HepG2 (cell line): ENCODE measurements around the gene SPECC1L. TPM values are rescaled to one million over a fixed set of nuclear protein-coding genes. Genes with fewer than 3 reads are reported as not detected.

Experiments used
- ADNP ChIP-seq: sonication (generic); formaldehyde crosslinking; IDR thresholded peaks from 2 replicates; pipeline ENCODE4 v1.4.0; 2020; ENCODE audit warnings: missing genetic modification reagents
- CENPBD1 ChIP-seq: sonication (generic); formaldehyde crosslinking; IDR thresholded peaks from 2 replicates; pipeline ENCODE4 v1.8.0; 2022; ENCODE audit warnings: missing genetic modification reagents, low read depth, mild to moderate bottlenecking, borderline replicate concordance
- GZF1 ChIP-seq: sonication (generic); formaldehyde crosslinking; IDR thresholded peaks from 2 replicates; pipeline ENCODE4 v1.5.1; 2020; ENCODE audit warnings: mild to moderate bottlenecking, missing genetic modification reagents
- KMT2A ChIP-seq: sonication (generic); formaldehyde crosslinking; IDR thresholded peaks from 2 replicates; pipeline ENCODE4 v1.4.0; 2020; ENCODE audit warnings: missing genetic modification reagents
- MAZ ChIP-seq, 2 experiments: sonication (generic) in 1 of 2; formaldehyde crosslinking in 1 of 2; IDR thresholded peaks; 2 replicates each; pipeline versions ENCODE4 v1.5.0 to v1.6.1; 2012 to 2020; ENCODE audit warnings: low read depth in 2 of 2, mild to moderate bottlenecking in 2 of 2, borderline replicate concordance in 1 of 2, improper control_type of control experiment in 1 of 2, low read length in 1 of 2, missing genetic modification reagents in 1 of 2, moderate library complexity in 1 of 2
- NFKBIZ ChIP-seq: IDR thresholded peaks from 2 replicates; pipeline ENCODE4 v1.6.1; 2018; ENCODE audit warnings: missing genetic modification reagents, missing compliant biosample characterization
- SRSF4 ChIP-seq: fragments of 200-400 bp; formaldehyde crosslinking; IDR thresholded peaks from one replicate; pipeline ENCODE4 v1.6.1; 2018; ENCODE audit warnings: mild to moderate bottlenecking, low read depth, low read length, moderate library complexity; ENCODE audit not compliant: poor library complexity, severe bottlenecking
- ZNF282 ChIP-seq: fragments of 450-650 bp; IDR thresholded peaks from 2 replicates; pipeline ENCODE4 v1.6.1; 2018; ENCODE audit not compliant: partially characterized antibody
- ZNF609 ChIP-seq: sonication (generic); formaldehyde crosslinking; IDR thresholded peaks from 2 replicates; pipeline ENCODE4 v1.4.0; 2020; ENCODE audit warnings: mild to moderate bottlenecking, missing genetic modification reagents, borderline replicate concordance
- polyA plus RNA-seq, 8 experiments: library from polyadenylated mRNA; depleted of rRNA in 3 of 8; stranded (reverse) in 7 of 8; unstranded in 1 of 8; fragments of >200 nt; fragmentation: Illumina TruSeq in 4 of 8; extraction: Trizol in 4 of 8; gene quantifications; 2 replicates each; pipeline versions ENCODE4 v1.2.1 to v1.2.3, GENCODE V29; 2011 to 2016; ENCODE audit warnings: low read depth in 4 of 8, missing spikeins in 1 of 8, mixed read lengths in 1 of 8; ENCODE audit not compliant: insufficient read depth in 1 of 8
- total RNA-seq, 5 experiments: library from RNA; depleted of rRNA; stranded (reverse); fragments of >200 nt; fragmentation: Illumina TruSeq; extraction: Trizol; gene quantifications; 2 replicates each; pipeline ENCODE4 v1.2.3, GENCODE V29; 2016; ENCODE audit warnings: low read depth in 1 of 5
- TF ChIP-seq, protein P1 (sequence below): sonication (generic); formaldehyde crosslinking; IDR thresholded peaks from 2 replicates; pipeline ENCODE4 v1.4.0; 2020; ENCODE audit warnings: missing genetic modification reagents
- TF ChIP-seq, protein P2 (sequence below): sonication (generic); formaldehyde crosslinking; IDR thresholded peaks from 2 replicates; pipeline ENCODE4 v1.4.0; 2020; ENCODE audit warnings: missing genetic modification reagents, borderline replicate concordance

The SPECC1L gene
- total and polyA plus RNA-seq, 2 of the 13 experiments (the other 11 are each of a cell fraction or from before 2014, with no cell fraction given): 14.1 to 30.3 TPM

DNA sequence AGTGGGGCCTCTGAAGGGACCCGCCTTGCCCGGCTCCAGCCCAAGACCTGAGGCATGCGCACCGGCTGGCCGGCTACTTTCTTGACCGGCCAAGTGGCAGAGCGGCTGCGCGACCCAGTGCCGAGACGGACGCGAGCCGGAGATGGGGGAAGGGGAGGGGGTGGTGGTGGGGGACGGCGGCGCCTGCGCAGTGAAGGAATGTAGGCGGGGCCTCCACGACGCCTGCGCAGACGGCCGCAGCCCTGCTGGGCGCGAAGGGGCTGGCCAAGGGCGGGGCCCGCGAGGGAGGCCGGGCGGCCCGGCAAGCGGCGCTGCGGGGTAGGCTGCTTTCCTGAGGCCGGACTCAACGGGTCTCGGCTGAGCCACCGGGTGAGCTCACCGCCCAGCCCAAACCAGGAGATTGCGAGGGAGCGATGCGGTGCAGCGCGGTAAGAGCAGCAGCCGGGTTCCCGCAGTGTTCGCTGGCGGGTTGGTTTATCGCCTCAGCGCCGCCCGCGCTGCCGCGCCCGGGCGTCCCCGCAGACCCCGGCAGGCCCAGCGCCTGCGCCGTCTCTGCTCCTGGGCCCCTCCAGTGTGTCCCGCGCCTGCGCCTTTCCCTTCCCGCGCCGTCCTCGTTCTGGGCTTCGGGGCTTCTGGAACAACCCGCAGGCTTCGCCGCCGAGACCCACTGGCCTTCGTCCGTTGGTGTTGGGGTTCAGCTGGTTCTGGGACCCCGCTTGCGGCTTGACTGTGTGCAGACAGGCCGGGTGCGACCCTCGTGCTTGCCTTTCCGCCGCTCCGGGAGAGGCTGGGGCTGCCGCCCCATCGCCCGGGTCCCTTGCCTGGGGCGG, at the start of gene SPECC1L (continued):
- TF ChIP-seq, protein P1, sequence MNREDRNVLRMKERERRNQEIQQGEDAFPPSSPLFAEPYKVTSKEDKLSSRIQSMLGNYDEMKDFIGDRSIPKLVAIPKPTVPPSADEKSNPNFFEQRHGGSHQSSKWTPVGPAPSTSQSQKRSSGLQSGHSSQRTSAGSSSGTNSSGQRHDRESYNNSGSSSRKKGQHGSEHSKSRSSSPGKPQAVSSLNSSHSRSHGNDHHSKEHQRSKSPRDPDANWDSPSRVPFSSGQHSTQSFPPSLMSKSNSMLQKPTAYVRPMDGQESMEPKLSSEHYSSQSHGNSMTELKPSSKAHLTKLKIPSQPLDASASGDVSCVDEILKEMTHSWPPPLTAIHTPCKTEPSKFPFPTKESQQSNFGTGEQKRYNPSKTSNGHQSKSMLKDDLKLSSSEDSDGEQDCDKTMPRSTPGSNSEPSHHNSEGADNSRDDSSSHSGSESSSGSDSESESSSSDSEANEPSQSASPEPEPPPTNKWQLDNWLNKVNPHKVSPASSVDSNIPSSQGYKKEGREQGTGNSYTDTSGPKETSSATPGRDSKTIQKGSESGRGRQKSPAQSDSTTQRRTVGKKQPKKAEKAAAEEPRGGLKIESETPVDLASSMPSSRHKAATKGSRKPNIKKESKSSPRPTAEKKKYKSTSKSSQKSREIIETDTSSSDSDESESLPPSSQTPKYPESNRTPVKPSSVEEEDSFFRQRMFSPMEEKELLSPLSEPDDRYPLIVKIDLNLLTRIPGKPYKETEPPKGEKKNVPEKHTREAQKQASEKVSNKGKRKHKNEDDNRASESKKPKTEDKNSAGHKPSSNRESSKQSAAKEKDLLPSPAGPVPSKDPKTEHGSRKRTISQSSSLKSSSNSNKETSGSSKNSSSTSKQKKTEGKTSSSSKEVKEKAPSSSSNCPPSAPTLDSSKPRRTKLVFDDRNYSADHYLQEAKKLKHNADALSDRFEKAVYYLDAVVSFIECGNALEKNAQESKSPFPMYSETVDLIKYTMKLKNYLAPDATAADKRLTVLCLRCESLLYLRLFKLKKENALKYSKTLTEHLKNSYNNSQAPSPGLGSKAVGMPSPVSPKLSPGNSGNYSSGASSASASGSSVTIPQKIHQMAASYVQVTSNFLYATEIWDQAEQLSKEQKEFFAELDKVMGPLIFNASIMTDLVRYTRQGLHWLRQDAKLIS (CRISPR knock-in tag): peak; percentile 79; the same call in 1 of the 2 replicates
- TF ChIP-seq CENPBD1 (CRISPR knock-in tag) (no peak), ZNF282 (no peak), KMT2A (peak; percentile 96), ADNP (CRISPR knock-in tag) (no peak), GZF1 (CRISPR knock-in tag) (peak; percentile 40; the same call in 1 of the 2 replicates), ZNF609 (CRISPR knock-in tag) (no peak), MAZ (IDR thresholded peaks at IDR 0.05; ENCODE audit: borderline replicate concordance, low read depth, low read length) (0 out of 2 replicates have a peak, but pooled peaks have one; percentile 53), MAZ (CRISPR knock-in tag; IDR thresholded peaks at IDR 0.05; ENCODE audit: low read depth) (peak; percentile 92), NFKBIZ (no peak), SRSF4 (no peak)
- TF ChIP-seq, protein P2, sequence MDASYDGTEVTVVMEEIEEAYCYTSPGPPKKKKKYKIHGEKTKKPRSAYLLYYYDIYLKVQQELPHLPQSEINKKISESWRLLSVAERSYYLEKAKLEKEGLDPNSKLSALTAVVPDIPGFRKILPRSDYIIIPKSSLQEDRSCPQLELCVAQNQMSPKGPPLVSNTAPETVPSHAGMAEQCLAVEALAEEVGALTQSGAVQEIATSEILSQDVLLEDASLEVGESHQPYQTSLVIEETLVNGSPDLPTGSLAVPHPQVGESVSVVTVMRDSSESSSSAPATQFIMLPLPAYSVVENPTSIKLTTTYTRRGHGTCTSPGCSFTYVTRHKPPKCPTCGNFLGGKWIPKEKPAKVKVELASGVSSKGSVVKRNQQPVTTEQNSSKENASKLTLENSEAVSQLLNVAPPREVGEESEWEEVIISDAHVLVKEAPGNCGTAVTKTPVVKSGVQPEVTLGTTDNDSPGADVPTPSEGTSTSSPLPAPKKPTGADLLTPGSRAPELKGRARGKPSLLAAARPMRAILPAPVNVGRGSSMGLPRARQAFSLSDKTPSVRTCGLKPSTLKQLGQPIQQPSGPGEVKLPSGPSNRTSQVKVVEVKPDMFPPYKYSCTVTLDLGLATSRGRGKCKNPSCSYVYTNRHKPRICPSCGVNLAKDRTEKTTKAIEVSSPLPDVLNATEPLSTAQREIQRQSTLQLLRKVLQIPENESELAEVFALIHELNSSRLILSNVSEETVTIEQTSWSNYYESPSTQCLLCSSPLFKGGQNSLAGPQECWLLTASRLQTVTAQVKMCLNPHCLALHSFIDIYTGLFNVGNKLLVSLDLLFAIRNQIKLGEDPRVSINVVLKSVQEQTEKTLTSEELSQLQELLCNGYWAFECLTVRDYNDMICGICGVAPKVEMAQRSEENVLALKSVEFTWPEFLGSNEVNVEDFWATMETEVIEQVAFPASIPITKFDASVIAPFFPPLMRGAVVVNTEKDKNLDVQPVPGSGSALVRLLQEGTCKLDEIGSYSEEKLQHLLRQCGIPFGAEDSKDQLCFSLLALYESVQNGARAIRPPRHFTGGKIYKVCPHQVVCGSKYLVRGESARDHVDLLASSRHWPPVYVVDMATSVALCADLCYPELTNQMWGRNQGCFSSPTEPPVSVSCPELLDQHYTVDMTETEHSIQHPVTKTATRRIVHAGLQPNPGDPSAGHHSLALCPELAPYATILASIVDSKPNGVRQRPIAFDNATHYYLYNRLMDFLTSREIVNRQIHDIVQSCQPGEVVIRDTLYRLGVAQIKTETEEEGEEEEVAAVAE (CRISPR knock-in tag): no peak; the same call in 1 of the 2 replicates
